Renal pelvis (tissue), 4 donors: ENCODE data around the gene CMSS1. TPM values are rescaled to one million over a fixed set of nuclear protein-coding genes. Genes with fewer than 3 reads are reported as not detected.

Experiments used
- DNase-seq: peaks from one replicate; pipeline ENCODE4 v3.0.0-alpha.2; 2013
- polyA plus RNA-seq, 3 donors: library from polyadenylated mRNA; unstranded; fragments of 120-200 nt; gene quantifications; one replicate each; pipeline ENCODE4 v1.2.1, GENCODE V29; 2013; ENCODE audit not compliant: insufficient read length in 3 of 3

The CMSS1 gene
- polyA plus RNA-seq, 3 donors, result 37.1 to 43.5 (median 41.3) TPM

DNA sequence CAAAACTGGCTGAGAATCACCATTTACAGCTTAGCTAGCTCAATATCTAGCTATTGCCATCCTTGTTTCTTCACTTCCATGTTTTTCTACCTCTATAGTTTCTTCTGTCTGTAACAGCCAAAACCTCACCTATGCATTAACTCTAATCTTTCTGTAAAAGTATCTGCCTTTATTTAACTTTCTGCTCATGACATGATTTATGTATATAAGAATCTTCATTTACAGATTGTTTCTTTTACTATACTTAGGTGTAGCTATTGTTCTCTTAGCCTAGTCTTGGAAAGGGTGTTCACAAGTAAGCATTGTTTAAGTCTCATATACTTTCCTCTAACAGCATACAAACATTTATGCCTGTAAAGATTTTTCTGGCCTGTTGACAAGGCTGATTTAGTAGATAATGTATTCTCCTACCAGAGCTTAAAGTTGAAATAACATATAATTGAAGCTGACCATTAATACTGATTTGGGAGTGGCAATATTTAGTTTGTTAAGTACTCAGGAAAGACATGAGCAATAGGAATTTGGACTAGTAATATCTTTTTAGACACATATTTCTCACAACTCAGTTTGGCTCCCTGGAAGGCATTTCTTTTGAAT, 287.3 kb downstream of the CMSS1 start:
- DNase-seq, result no peak

DNA sequence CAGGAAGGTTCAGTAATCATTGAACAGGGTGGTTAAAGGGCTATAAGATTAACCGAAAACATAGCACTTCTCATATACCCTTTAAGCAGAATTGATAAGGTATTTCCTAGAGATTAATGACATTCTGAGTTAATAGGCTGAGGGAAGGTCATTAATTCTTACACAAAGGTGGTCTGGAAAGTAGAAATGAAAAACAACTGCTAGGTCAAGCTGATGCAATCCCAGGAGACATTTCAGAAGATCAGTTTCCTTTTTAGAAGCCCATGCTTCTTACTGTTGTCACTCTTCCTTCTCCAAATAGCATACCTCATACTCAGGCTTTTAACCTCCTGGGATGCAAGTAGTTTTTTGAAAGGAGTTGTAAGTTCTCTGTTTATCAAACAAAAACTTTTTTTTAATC, 287.8 kb downstream of the CMSS1 start:
- no peak for DNase-seq

DNA sequence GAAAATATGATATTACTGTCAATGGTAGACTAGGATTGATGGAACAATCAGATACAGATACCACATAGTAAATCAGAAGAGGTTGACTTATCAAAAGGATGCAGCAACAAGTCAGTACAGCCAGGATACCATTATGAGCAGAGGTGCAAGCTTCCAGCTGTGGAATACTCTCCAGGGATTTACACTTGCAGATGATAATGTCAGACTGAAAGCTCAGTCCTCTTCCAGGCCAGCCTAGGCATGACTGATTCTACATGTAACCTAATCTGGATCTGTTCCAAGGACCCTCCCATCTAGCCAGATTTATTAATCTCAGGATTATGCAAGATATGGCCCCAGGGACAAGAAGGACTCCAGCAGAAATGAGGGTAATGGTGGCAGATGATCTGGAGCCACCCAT, 288.4 kb downstream of the CMSS1 start:
- DNase-seq, result no peak

DNA sequence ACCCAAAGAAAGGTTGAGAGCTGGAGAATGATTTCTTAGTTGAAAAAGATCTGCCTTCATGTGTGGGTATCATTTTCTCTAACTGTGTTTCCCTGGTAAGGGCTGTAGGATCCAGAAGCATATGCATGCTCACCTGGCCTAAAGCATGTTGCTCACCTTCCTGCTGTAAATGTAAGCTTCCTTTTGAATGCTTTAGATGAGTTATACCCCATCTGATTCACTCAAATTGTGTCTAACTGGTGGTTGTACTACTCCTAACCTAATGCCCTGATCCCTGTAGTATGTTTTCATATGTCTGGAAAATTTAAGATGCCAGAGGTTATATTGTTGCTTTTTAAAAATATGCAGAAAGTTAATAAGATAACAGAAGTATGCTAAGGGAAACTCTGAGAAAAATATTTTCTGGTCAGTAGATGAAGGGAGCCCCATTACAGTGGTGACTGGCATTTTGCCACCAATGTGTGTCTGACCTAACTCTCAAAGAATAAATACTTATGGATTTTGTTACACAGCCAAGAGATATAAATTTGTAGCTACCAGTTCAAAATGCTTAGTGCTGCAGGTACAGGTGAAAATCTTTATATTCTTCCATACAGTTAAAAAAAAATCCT, 289.0 kb downstream of the CMSS1 start:
- DNase-seq, result no peak

DNA sequence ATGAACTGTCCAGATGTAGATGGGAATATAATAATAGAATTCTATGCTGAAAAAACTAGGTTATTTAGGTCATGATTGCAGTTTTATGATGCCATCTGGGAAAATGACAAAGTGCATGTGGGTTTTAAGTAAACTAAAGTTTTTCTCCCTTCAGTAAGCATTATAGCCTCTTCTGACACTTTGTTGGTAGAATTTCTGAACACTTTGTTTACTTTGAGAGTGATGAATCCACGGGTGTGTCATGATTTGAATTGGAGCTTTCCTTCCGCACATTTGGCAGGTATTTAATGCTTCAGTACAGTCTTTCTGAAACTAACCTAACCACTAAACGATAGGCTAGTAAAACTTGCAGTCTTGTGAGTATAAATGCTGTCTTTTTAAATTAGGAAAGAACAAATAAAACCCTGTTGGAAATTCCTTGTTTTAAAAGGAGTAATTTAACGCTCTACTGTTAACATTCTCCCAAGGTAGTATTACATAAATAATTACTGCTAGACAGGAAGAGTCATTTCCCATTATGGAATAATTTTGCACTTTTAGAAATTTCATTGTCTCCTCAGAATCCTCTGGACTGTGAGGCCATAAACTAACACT, 289.7 kb downstream of the CMSS1 start:
- DNase-seq, result no peak

DNA sequence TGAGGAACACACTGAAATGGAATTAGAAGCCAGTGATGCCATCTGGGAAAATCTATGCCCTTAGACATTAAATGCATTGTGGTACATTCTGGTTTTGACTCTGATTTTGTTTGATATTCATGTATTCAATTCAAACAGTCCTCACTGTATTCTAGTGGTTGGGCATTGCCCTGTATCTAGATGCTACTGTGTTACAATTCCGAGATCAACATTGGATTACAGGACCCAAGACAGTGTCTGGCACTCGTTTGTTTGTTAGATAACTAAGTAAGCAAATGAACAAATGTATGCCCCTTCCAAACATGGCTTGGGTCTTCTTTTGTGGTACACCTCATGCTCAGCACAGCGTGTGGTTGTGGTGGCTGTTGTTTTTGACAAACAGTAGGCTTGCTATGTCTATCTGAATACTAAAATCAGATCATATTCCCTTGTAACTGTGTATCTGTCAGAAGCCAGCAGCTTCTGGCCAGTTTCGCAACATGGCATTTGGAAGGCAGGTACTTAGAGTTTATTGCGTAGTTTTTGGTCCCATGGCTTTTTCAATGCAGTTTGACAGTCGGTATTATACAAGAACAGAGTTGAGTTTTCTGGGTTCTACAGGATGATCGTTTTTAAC, 290.9 kb downstream of the CMSS1 start:
- no peak for DNase-seq

DNA sequence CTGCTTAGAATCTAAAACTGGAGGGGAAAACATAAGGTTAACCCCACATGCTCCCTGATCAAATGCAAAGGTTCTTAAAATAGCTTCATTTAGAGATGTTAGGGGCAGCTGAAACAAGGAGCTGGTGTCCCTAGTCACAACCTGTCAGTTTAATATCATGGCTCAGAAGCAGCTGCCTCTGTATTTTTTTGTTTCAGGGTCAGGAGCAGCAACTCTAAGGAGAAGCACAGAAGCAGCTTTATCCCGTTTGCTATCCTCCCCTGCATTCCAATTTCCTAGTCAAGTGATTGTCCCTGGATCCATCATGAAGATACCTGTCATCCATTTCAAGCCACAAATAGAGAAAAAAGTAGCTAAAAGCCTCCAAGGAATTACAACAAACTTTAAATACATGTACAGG, 292.5 kb downstream of the CMSS1 start:
- DNase-seq, result no peak

DNA sequence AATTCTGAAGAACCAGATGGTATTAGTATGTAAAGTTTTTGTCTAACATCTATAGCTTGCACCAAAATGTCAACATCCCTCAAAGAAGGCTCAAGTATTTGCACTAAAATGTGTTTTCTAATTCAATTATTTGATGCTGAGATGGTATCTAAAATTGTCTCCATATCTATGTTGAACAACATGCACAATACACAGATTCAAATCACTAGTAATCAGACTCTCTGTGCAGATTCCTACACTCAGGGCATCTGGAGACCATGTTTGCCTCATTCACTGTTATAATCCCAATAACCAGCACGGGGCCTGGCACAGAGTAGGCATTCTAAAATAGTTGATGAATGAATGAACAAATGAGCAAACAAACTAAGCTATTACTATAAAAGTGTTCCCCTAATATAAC, 294.1 kb downstream of the CMSS1 start:
- DNase-seq, result no peak

DNA sequence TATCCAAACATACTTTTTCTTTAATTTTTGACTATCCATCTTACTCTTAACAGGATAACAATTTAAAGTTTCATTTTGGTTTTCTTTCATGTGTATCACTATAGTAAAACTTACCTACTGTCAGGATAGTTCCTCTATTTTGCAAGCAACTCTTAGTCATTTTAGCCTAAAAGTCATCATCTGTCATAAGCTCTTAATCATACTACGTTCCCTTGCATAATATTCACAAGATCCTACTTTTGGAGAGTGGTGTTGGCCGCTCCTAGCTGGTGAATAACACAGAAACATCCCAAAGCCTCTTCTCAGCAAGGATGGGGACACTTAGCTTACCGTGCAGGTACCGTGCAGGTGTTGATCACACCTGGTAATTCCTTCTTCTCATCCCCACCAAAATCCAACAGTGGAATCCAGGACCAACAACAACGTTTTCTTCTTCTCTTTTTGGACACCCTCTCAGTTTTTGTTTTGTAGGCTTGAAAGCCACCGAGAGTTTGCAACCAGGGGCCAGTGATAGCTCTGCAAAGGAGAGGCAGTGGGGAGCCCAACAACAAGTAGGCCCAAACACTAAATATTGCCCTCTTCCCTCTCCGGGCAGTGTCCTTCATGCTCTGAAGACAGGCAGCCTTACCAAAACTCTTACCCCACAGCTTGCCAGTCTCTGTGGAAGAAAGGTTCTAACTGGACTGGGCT, 296.2 kb downstream of the CMSS1 start:
- DNase-seq, result no peak

DNA sequence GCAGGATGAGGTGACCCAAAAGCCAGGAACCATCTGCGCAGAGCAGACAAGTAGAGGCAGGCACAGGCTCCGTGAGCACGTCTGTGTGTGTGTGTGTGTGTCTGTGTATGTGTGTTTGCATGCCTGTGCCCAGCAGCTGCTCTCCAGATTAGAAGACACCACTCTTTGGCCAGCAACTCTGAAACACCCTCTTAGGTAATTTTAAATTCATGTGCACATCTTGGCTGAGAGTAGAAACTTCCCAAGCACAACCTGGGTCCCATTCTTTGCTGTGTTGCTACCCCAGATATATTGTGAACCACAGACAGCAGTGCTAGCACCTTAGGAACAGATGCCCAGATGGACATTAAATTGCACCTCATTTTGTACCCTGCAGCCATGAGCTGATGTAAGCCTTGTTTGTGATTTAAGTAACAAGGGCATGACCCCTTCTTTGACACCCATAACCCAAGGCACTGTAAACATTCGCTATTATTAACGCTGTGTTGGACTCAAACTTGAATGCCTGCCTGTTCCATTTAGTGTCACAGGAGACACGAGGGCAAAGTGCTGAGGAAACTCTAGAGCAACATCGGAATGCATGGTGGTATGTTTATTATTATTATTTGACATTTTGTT, 296.9 kb downstream of the CMSS1 start, which contains the start of gene FILIP1L:
FILIP1L (minus strand) TSS at position 89 of the 618 bp plus-strand sequence.
- no peak for DNase-seq

DNA sequence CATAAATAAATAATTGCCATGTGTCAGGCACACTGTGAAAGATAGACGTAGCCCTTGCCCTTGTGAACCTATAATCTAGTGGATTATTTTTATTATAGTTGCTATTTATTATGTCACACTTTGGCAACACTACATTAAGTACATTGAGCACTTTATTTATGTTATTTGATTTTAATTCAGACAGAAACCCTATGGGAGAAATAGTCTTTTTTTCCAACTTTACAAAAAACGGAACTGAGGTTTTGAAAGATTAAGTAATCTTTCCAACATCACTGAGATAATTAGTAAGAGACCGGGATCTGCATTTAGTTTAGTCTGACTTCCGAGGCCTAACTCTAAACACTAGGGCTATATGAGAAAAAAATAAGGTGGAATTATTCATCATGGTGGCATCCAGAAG, 299.4 kb downstream of the CMSS1 start:
- DNase-seq, result no peak

DNA sequence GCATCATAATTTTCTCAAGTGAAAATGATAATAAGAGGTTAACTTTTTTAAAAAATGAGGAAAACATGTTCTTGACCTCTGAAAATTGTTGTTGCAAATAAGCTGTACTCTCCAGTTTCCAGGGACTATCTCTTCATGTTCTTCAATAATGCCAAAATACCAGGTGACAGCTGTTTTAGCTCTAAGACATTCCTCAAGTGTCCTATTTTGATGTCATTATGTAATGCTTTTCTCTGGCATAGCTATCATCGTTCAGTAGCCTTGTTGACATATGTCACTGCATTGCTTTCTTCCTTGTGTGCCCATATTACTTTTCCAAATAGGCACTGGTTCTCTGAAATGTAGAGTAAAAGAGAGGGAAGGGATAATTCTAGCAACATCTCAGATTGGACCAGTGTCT, 302.4 kb downstream of the CMSS1 start:
- DNase-seq, result no peak

DNA sequence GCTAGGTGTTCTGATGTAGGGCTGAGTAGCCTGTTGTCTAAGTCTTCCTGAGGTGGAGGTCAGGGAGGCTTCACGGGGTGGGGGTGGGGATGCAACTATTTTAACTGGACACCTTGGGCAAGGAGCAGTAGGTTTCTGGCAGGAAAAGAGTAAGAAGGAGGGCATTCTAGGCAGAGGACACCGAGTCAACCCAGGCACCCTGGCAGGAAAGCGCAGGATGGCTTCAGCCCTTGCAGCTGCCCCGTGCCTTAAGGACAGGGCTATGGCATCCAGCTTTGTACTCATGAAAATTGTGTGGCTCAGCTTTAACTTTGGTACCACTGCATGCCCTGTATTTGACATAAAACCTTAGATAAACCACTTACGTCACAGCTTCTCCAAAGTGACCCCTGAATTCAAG, 303.0 kb downstream of the CMSS1 start:
- no peak for DNase-seq

DNA sequence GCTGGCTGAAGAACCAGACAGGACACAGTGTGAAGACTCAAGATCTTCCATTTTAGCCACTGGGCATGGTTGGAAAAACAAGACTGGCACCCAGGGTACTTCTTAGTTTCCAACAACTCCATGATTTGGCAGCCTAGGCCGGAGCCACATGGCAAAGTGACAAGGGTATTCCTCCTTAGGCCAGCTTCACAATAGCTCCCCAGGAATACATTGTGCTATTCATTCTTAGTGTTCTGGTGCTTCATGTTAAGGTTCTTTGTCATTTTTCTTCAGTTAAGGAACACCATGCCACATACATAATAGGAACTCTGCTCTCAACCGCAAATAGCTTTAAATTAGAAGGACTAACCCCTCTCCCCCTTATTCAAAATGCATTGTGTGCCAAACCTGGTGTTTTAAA, 304.7 kb downstream of the CMSS1 start:
- DNase-seq, result no peak

DNA sequence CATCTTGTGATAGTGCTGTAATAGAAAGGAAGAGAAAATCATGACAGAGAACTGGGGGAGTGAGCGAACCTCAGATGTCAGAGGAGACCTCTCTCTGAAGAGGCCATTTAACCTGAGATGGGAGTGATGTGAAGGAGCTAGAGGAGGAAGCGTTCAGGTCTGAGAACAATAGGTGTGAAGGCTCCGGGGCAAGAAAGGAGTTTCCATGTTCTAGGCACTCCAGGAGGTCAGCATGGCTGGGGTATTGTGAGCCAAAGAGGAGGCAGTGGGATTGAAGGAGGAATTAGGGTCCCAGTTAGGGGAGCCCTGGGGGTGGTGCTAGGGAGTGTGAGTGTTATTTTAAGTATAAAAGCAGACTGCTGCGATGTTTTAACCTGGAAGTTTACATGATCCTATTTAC, 305.4 kb downstream of the CMSS1 start:
- DNase-seq, result no peak

DNA sequence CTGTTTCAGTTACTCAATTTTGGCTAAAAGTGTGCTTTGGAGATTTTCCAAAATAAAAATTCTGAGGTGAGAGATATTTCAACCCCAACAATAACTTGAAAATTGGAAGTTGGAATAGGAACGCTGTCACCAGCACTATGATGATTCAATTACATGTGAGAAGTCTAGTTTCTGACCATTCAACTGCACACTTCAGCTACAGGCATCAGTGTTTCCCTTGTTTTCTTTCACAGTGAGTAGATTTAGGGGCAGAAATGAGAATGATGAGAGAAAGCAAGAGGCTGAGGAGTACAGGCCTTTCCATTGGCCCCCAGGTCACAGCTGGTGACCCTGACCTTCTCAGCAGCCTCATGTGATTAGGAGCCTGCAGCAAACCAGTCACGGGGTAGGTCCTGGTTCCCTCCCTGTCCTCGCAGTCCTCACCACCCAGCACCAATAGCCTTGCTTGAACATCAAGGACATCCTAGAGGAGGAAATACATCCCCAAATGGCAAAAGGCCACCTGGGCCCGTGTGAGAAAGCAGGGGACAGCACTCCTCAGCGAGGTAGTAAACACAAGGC, 306.6 kb downstream of the CMSS1 start:
- DNase-seq, result no peak

DNA sequence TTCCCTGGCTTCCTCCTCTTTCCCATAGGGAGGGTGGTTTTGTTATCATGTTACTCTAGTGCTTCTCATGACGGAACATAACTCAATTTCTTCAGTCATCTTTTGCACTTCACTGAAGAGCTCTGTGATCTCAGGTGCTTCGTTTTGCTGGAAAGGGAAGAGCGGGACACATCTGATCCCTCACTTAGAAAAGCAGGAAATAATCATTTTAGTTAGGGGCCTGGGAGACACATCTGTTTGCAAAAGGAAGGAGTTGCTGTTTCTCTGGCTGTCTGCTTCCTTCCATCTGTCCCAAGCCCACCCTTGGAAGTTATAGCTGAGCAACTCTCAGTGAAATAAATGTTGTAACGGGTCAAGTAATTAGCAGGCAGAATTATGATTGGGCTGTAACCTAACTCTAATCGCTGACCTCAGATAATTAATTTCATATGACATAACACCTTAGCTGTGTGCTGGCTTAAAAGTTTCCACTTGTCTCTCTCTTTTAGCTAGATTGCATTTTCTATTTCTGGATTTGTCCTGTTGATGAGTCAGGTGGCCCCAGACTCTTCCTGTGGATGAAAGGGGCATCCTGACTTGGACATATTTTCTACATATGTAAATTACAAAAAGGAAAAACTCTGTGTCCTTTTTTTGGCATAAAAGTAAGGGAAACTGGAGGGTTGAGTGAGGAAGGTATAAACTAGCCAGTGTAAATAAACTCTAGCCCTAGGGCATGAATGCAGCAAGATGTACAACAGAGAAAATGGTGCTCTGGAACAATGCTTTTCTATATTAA, 307.7 kb downstream of the CMSS1 start:
- DNase-seq, result no peak

DNA sequence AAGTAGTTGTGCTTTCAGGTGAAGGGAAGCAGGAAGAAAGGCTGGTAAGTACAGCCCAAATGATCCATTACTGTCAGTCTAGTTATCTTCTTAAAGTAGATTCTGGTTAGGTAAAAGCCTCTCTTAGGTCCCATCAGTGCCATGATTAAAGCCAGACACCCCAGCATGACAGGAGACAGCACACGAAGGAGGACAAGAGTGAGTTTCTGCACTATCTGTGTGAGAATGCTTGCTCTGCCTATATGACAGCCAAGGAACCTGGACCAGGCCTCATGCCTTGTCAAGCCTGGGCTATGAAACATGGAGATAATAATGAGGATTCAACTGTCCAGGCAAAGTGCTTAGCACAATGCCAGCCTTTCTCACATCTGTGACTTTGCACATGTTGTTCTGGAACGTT, 310.1 kb downstream of the CMSS1 start:
- DNase-seq, result no peak

DNA sequence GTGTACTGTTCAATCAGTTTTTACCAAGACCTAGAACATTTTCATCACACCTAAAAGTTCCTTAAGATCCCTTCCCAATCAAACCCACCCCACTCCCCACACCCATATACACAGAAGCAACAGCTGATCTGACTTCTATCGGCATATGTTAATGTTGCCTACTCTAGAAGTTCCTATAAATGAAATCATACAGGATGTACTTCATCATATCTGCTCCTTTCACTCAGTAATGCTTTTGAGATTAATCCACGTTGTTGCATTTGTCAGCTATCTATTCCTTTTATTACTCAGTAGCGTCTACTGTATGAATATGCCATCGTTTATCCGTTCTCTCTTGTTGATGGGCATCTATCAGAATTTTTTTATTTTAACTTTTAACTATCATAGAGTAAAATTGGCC, 310.9 kb downstream of the CMSS1 start:
- no peak for DNase-seq

DNA sequence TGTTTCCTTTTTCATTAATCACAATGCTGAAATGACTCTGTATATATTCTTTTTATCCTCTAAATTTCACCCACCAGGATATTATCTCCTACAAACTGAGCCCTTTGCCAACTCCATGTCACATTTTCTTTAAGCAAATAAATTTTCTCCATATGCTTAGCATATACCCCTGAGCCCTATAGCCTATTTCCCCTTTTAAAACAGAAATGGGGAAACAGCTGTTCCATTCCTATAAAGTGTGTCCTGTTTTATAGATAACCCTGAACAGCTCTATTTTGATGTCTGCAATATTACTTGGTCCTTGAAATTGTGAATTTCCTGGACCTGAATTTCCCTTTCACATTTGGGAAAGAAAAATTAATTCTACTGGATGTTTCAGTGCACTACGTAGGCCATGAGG, 312.3 kb downstream of the CMSS1 start:
- DNase-seq, result no peak

DNA sequence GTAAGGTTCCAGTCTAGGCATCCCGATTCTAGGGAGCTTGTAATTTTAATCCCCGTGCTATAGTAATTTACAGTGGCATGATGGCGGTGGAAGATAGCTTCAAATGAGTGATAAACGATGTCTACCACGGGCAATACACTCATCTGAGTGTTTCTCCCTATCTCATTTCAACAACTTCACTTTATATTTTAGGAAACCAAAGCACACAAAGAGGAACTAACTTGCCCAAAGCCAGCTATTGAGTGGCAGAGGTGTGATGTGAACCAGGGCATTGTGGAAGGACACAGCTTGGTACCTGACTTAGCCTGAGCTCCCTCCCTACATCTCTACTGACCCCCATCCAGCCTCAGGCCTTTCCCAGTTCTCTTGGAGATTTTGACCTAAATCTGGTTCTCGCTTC, 313.6 kb downstream of the CMSS1 start:
- no peak for DNase-seq
